ENCODE data around the gene AMOTL2. TPM values are rescaled to one million over a fixed set of nuclear protein-coding genes. Genes with fewer than 3 reads are reported as not detected.

Gene AMOTL2
- total RNA-seq, 1 experiment from 2014 or later = 96.0 TPM

DNA sequence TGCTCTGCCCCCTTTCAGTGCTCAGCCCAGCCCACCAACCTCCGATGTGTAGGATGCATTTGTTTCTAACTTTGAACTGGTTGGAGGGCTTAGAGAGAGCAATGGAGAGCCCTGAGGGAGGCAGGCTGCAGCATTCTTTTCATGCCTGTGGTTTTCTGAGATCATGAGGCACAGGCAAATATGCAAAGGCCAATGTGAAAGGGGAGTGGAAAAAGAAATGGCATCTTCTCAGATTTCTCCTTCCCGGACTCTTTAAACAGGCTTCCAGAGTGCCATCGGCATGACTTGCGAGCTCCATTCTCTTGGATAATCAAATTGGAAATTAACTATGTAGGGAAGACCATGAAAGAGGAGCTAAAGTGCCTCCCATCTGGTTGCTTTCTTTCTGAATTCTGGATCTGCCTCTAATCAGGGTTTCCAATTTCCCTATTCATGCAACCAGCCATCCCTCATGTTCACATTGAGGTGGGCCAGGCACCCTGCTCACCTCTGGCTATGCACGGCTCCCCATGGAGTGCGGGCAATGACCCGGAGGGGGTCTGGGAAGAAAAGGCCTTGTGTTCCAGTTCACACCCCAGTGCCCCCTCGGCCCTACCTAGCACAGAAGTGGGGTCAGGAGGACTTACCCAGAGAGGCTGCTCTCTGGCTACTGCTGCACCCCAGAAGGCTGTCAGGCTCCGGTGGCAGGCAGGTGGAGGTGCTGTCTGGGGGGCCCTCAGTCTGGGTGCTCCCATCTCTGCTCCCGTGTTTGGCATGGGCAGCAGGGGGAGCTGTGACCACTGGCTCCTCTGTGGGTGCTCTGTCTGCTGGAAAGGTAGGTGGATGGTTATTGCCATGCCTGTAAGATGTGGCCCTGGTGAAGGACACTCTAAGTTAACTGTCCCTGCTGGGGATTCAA is 16.1 kb downstream of the AMOTL2 start:
- ChIA-PET POLR2A (ENCODE audit: unreplicated experiment) (interaction anchor here (0.7 kb wide), 1 partner anchor 186 kb away, joined by 4 read pairs; no protein-coding TSS in a partner anchor), CTCF (interaction anchor here (0.5 kb wide), 1 partner anchor 538 kb away, joined by 3 read pairs; no protein-coding TSS in a partner anchor)
- Histone ChIP-seq H2AFZ (ENCODE audit: low read length) (no peak overlapping the region), H3K4me3 (ENCODE audit: low read length) (no peak overlapping the region), H3K9ac (ENCODE audit: low read length) (0 out of 2 replicates have a peak overlapping the region, but pooled peaks have one; percentile 14), H3K27me3 (ENCODE audit: low read length) (no peaks in the 10 kb centered on the region), H3K9me2 (replicated peaks; ENCODE audit: low read length) (no peaks in the 10 kb centered on the region), H3K36me3 (ENCODE audit: low read depth, low read length) (peaks cover 81% of the 10 kb centered on the region), H3K9me3 (ENCODE audit: low read length) (no peaks in the 10 kb centered on the region), H4K20me1 (ENCODE audit: low read length) (no peaks in the 10 kb centered on the region), H3K79me2 (ENCODE audit: low read length) (peaks cover 46% of the 10 kb centered on the region), H3K4me1 (ENCODE audit: insufficient read depth, low read length) (peaks cover 51% of the 10 kb centered on the region), H3K4me2 (ENCODE audit: low read length) (peak overlapping the region; percentile 70), H3K27ac (ENCODE audit: low read length) (peak overlapping the region; percentile 76), H3F3A (ENCODE audit: low read length, unreplicated experiment) (no peaks in the 10 kb centered on the region)
- TF ChIP-seq EZH2 (IDR thresholded peaks at IDR 0.05; ENCODE audit: low read length, unreplicated experiment) (no peak), EZH2phosphoT487 (IDR thresholded peaks at IDR 0.05; ENCODE audit: borderline replicate concordance, low read length) (no peak)
- TF ChIP-seq, protein P1, sequence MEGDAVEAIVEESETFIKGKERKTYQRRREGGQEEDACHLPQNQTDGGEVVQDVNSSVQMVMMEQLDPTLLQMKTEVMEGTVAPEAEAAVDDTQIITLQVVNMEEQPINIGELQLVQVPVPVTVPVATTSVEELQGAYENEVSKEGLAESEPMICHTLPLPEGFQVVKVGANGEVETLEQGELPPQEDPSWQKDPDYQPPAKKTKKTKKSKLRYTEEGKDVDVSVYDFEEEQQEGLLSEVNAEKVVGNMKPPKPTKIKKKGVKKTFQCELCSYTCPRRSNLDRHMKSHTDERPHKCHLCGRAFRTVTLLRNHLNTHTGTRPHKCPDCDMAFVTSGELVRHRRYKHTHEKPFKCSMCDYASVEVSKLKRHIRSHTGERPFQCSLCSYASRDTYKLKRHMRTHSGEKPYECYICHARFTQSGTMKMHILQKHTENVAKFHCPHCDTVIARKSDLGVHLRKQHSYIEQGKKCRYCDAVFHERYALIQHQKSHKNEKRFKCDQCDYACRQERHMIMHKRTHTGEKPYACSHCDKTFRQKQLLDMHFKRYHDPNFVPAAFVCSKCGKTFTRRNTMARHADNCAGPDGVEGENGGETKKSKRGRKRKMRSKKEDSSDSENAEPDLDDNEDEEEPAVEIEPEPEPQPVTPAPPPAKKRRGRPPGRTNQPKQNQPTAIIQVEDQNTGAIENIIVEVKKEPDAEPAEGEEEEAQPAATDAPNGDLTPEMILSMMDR (conservative IDR thresholded peaks at IDR 0.05; ENCODE audit: low read depth, low read length) = peak; percentile 55
- DNase-seq (peak; percentile 91), ATAC-seq (peak; percentile 88)
- intact Hi-C loops (cut with micrococcal nuclease) = loop anchor here (1.0 kb wide), 2 partner anchors 31 to 48 kb away; no protein-coding TSS in a partner anchor
- TSS peak; percentile 96 for BruUV-seq (replicated peaks)

DNA sequence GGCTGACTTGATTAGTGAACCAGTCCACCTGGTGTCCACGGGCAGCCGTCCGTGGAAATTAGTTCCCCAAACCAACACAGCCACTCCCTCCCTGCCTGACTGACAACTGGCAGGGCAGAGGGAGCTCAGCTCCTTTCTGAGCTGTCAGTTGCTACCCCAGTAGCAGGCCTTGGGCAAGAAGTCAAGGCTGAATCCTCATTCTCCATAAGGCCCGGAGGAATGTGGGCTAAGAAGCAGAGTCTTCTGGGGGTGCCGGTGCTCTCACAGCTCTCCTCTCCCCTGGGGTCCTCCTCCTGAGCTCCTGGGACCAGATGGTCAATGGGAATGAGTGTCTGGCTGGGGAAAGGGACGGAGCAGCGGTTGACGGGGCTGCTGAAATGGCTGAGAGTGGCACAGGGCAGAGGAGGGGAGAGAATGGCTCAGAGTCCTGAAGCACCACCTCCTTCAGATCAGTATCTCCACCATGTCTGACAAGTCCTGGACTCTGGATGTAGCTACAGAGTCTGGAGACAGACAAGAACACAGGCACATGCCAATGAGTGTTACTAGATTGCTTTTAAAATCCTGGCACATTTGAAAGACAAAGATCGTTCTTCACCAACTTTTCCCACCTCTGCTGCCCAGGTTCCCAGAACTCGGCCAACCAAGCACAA is 16.9 kb downstream of the AMOTL2 start:
- 0 out of 2 replicates have a peak, but pooled peaks have one; percentile 4 for ATAC-seq

More for the DNA sequence above, 16.9 kb downstream of the AMOTL2 start:
- Histone ChIP-seq H3K79me2 (ENCODE audit: low read length) (peaks cover 38% of the 10 kb centered on the region), H3K27ac (ENCODE audit: low read length) (peak overlapping the region; percentile 76), H3K9ac (ENCODE audit: low read length) (no peak overlapping the region), H4K20me1 (ENCODE audit: low read length) (no peaks in the 10 kb centered on the region), H3K36me3 (ENCODE audit: low read depth, low read length) (peaks cover 73% of the 10 kb centered on the region), H3K9me3 (ENCODE audit: low read length) (no peaks in the 10 kb centered on the region), H3F3A (ENCODE audit: low read length, unreplicated experiment) (no peaks in the 10 kb centered on the region), H3K4me3 (ENCODE audit: low read length) (no peak overlapping the region), H3K27me3 (ENCODE audit: low read length) (no peaks in the 10 kb centered on the region), H3K4me1 (ENCODE audit: insufficient read depth, low read length) (peaks cover 47% of the 10 kb centered on the region), H3K4me2 (ENCODE audit: low read length) (peak overlapping the region; percentile 70), H2AFZ (ENCODE audit: low read length) (no peak overlapping the region), H3K9me2 (replicated peaks; ENCODE audit: low read length) (no peaks in the 10 kb centered on the region)
- POLR2A ChIA-PET (ENCODE audit: unreplicated experiment) = no interaction called here
- intact Hi-C loops (cut with micrococcal nuclease) = no loop called here
- TF ChIP-seq EZH2phosphoT487 (IDR thresholded peaks at IDR 0.05; ENCODE audit: borderline replicate concordance, low read length) = no peak
- TF ChIP-seq EZH2 (IDR thresholded peaks at IDR 0.05; ENCODE audit: low read length, unreplicated experiment) = no peak
- TF ChIP-seq, protein P1 (conservative IDR thresholded peaks at IDR 0.05; ENCODE audit: low read depth, low read length) = no peak
- no peak for DNase-seq
- CTCF ChIA-PET = interaction anchor here (0.5 kb wide), 1 partner anchor 537 kb away, joined by 3 read pairs; no protein-coding TSS in a partner anchor
- BruUV-seq (replicated peaks) = TSS peak; percentile 16

Data from PC-3 (cell line).